HEK293 (cell line): ENCODE results near the gene GPT2.

Experiments used
- CTCF ChIA-PET: fragments of 350-600 bp; formaldehyde crosslinking; extraction: SDS; loops from one replicate; lab custom pipeline; 2021; ENCODE audit warnings: antibody characterized with exemption; lab: Yijun Ruan, JAX
- POLR2A ChIA-PET: fragments of 300-600 bp; formaldehyde crosslinking; extraction: SDS; loops from one replicate; lab custom pipeline; 2020; ENCODE audit warnings: antibody characterized with exemption, inconsistent platforms; lab: Yijun Ruan, JAX
- H3K27ac ChIP-seq: fragments of 200-500 bp; sonication (Bioruptor generic); 2 replicates; pipeline ENCODE4 v1.5.1; 2014; ENCODE audit warnings: low read depth, low read length, control low read depth, inconsistent platforms; ENCODE audit errors: extremely low read depth
- H3K36me3 ChIP-seq, 2 experiments: fragments of 200-500 bp in 1 of 2; sonication (Bioruptor generic) in 1 of 2; 1 replicate in 1 of 2; 2 replicates in 1 of 2; pipeline ENCODE4 v1.5.1; 2014 to 2017; ENCODE audit warnings: inconsistent platforms in 2 of 2, low read length in 2 of 2; ENCODE audit not compliant: control insufficient read depth in 2 of 2, insufficient read depth in 1 of 2
- H3K4me1 ChIP-seq: fragments of 200-500 bp; sonication (Bioruptor generic); 2 replicates; pipeline ENCODE4 v1.5.1; 2014; ENCODE audit warnings: mild to moderate bottlenecking, low read length, inconsistent platforms; ENCODE audit not compliant: control insufficient read depth, insufficient read depth
- H3K4me3 ChIP-seq: 2 replicates; pipeline ENCODE4 v1.5.1; 2011; ENCODE audit warnings: low read depth, mild to moderate bottlenecking, control low read depth, low read length, moderate library complexity
- H3K9me3 ChIP-seq: fragments of 200-500 bp; sonication (Bioruptor generic); 2 replicates; pipeline ENCODE4 v1.5.1; 2014; ENCODE audit warnings: low read depth, low read length, inconsistent platforms; ENCODE audit not compliant: control insufficient read depth, insufficient read depth
- GFI1B ChIP-seq: fragments of 450-650 bp; formaldehyde crosslinking; IDR thresholded peaks from 2 replicates; pipeline ENCODE4 v1.5.1; 2016; ENCODE audit warnings: missing biosample characterization, missing genetic modification characterization
- GLIS1 ChIP-seq: fragments of 450-650 bp; formaldehyde crosslinking; IDR thresholded peaks from 2 replicates; pipeline ENCODE4 v1.5.1; 2016; ENCODE audit warnings: missing biosample characterization, missing genetic modification characterization
- HOXC10 ChIP-seq: sonication (generic); formaldehyde crosslinking; IDR thresholded peaks from 2 replicates; pipeline ENCODE4 v1.8.1; 2023; ENCODE audit warnings: mild to moderate bottlenecking, missing genetic modification reagents
- RBAK ChIP-seq: fragments of 450-650 bp; formaldehyde crosslinking; IDR thresholded peaks from 2 replicates; pipeline ENCODE4 v1.5.1; 2016; ENCODE audit warnings: missing biosample characterization, missing genetic modification characterization
- SP7 ChIP-seq: fragments of 450-650 bp; formaldehyde crosslinking; IDR thresholded peaks from 2 replicates; pipeline ENCODE4 v1.5.1; 2016; ENCODE audit warnings: missing biosample characterization, missing genetic modification characterization
- WT1 ChIP-seq: fragments of 450-650 bp; formaldehyde crosslinking; IDR thresholded peaks from 2 replicates; pipeline ENCODE4 v1.5.1; 2016; ENCODE audit warnings: missing biosample characterization, missing genetic modification characterization
- ZFP3 ChIP-seq: fragments of 450-650 bp; formaldehyde crosslinking; IDR thresholded peaks from 2 replicates; pipeline ENCODE4 v1.5.1; 2016; ENCODE audit warnings: low read depth, missing biosample characterization, missing genetic modification characterization
- ZIC2 ChIP-seq: fragments of 450-650 bp; formaldehyde crosslinking; IDR thresholded peaks from 2 replicates; pipeline ENCODE4 v1.5.1; 2016; ENCODE audit warnings: missing biosample characterization, missing genetic modification characterization
- ZNF112 ChIP-seq: fragments of 450-650 bp; formaldehyde crosslinking; IDR thresholded peaks from 2 replicates; pipeline ENCODE4 v1.5.0; 2017; ENCODE audit warnings: missing biosample characterization, missing genetic modification characterization
- ZNF121 ChIP-seq: fragments of 450-650 bp; formaldehyde crosslinking; IDR thresholded peaks from 2 replicates; pipeline ENCODE4 v1.5.1; 2016; ENCODE audit warnings: missing biosample characterization, missing genetic modification characterization
- ZNF132 ChIP-seq: fragments of 450-650 bp; formaldehyde crosslinking; IDR thresholded peaks from 2 replicates; pipeline ENCODE4 v1.5.1; 2017; ENCODE audit warnings: missing biosample characterization, missing genetic modification characterization, borderline replicate concordance
- ZNF23 ChIP-seq: fragments of 450-650 bp; formaldehyde crosslinking; IDR thresholded peaks from 2 replicates; pipeline ENCODE4 v1.5.1; 2016; ENCODE audit warnings: missing biosample characterization, missing genetic modification characterization, borderline replicate concordance
- ZNF548 ChIP-seq: fragments of 450-650 bp; formaldehyde crosslinking; IDR thresholded peaks from 2 replicates; pipeline ENCODE4 v1.5.1; 2016; ENCODE audit warnings: missing biosample characterization, missing genetic modification characterization
- ZNF610 ChIP-seq: fragments of 450-650 bp; formaldehyde crosslinking; IDR thresholded peaks from 2 replicates; pipeline ENCODE4 v1.5.1; 2016; ENCODE audit warnings: missing biosample characterization, missing genetic modification characterization, borderline replicate concordance
- ZNF664 ChIP-seq: fragments of 450-650 bp; formaldehyde crosslinking; IDR thresholded peaks from 2 replicates; pipeline ENCODE4 v1.5.1; 2016; ENCODE audit warnings: missing biosample characterization, missing genetic modification characterization
- ZNF768 ChIP-seq: fragments of 450-650 bp; formaldehyde crosslinking; IDR thresholded peaks from 2 replicates; pipeline ENCODE4 v1.5.1; 2018; ENCODE audit warnings: missing biosample characterization, mild to moderate bottlenecking, missing genetic modification characterization
- TF ChIP-seq, protein P1 (sequence below): fragments of 450-650 bp; formaldehyde crosslinking; IDR thresholded peaks from 2 replicates; pipeline ENCODE4 v1.5.1; 2016; ENCODE audit warnings: missing biosample characterization, missing genetic modification characterization
- TF ChIP-seq, protein P2 (sequence below): fragments of 450-650 bp; formaldehyde crosslinking; IDR thresholded peaks from 2 replicates; pipeline ENCODE4 v1.5.1; 2016; ENCODE audit warnings: missing biosample characterization, missing genetic modification characterization
- TF ChIP-seq, protein P3 (sequence below): fragments of 450-650 bp; formaldehyde crosslinking; IDR thresholded peaks from 2 replicates; pipeline ENCODE4 v1.5.1; 2016; ENCODE audit warnings: missing biosample characterization, missing genetic modification characterization, borderline replicate concordance

GPT2 gene

DNA sequence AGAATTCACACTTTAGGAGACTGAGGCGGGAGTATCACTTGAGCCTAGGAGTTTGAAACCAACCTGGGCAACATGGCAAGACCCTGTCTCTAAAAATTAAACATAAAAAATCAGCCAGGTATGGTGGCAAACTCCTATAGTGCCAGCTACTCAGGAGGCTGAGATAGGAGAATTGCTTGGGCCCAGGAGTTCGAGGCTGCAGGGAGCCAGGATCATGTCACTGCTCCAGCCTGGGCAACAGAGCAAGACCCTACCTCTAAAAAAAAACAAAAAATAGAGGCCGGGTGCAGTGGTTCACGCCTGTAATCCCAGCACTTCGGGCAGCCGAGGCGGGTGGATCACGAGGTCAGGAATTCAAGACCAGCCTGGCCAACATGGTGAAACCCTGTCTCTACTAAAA is 8.9 kb upstream of the GPT2 start:
- Histone ChIP-seq H3K27ac (no peak overlapping the region), H3K36me3 (no peaks in the 10 kb centered on the region; a peak in 1 of 3 replicates), H3K9me3 (no peaks in the 10 kb centered on the region), H3K4me3 (no peak overlapping the region), H3K4me1 (no peaks in the 10 kb centered on the region)
- CTCF ChIA-PET, result interaction anchor here (0.6 to 1.1 kb wide), 4 partner anchors 18 to 33 kb away, joined by 3 to 4 read pairs (median 4); no protein-coding TSS in a partner anchor
- POLR2A ChIA-PET, result no interaction called here
- TF ChIP-seq, protein P1, sequence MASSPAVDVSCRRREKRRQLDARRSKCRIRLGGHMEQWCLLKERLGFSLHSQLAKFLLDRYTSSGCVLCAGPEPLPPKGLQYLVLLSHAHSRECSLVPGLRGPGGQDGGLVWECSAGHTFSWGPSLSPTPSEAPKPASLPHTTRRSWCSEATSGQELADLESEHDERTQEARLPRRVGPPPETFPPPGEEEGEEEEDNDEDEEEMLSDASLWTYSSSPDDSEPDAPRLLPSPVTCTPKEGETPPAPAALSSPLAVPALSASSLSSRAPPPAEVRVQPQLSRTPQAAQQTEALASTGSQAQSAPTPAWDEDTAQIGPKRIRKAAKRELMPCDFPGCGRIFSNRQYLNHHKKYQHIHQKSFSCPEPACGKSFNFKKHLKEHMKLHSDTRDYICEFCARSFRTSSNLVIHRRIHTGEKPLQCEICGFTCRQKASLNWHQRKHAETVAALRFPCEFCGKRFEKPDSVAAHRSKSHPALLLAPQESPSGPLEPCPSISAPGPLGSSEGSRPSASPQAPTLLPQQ, result no peak
- TF ChIP-seq RBAK (tag by site-specific recombination), result no peak
- peak; percentile 81 for TF ChIP-seq ZNF121 (tag by site-specific recombination)
- TF ChIP-seq, protein P2, sequence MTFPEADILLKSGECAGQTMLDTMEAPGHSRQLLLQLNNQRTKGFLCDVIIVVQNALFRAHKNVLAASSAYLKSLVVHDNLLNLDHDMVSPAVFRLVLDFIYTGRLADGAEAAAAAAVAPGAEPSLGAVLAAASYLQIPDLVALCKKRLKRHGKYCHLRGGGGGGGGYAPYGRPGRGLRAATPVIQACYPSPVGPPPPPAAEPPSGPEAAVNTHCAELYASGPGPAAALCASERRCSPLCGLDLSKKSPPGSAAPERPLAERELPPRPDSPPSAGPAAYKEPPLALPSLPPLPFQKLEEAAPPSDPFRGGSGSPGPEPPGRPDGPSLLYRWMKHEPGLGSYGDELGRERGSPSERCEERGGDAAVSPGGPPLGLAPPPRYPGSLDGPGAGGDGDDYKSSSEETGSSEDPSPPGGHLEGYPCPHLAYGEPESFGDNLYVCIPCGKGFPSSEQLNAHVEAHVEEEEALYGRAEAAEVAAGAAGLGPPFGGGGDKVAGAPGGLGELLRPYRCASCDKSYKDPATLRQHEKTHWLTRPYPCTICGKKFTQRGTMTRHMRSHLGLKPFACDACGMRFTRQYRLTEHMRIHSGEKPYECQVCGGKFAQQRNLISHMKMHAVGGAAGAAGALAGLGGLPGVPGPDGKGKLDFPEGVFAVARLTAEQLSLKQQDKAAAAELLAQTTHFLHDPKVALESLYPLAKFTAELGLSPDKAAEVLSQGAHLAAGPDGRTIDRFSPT, result no peak
- TF ChIP-seq ZIC2, result no peak
- TF ChIP-seq, all 188 proteins: peak for 1

DNA sequence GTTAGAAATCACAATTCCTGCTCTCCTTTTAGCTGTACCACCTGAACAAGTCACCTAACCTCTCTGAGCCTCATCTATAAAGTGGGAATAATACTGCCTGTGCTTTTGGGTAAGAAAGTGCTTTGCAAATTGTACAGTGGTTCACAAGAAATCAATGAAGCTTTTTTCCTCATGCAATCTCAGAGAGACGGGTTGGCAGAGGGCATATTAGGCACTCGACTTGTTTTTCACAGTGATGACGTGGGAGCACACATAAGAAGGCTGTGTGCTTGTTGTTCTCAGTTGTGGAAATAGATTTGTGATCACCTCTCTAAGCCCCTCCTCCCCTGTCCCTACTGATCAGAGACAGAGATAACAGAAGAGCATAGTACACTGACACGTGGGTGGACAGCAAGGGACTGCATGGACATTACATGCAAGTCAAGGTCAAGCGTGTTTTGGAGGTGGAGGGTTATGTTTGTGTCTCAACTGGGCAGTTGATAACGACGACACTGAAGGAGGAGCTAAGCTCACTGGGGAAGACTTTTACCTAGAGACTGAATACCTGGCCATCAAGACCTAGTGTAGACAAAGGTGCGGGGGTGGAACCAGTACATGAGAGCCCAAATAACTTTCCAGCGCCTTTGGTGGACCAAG is 1.7 kb upstream of the GPT2 start:
- no peaks in the 10 kb centered on the region for H3K9me3 ChIP-seq
- peaks cover 0 to 12% of the 10 kb centered on the region in 2 experiments; a peak in 1 of 3 replicates for H3K36me3 ChIP-seq
- no peak overlapping the region for H3K4me3 ChIP-seq
- no peak overlapping the region for H3K27ac ChIP-seq
- ChIA-PET CTCF (interaction anchor here (0.5 to 1.3 kb wide), 7 partner anchors 19 to 156 kb away, joined by 3 to 6 read pairs (median 3); no protein-coding TSS in a partner anchor), POLR2A (interaction anchor here (0.6 kb wide), 1 partner anchor 26 kb away, joined by 4 read pairs; no protein-coding TSS in a partner anchor)
- H3K4me1 ChIP-seq, result peaks cover 6% of the 10 kb centered on the region; the same call in 1 of the 2 replicates
- TF ChIP-seq ZNF768 (tag by site-specific recombination), result 0 out of 2 replicates have a peak, but pooled peaks have one; percentile 20
- no peak for TF ChIP-seq HOXC10 (CRISPR knock-in tag)

DNA sequence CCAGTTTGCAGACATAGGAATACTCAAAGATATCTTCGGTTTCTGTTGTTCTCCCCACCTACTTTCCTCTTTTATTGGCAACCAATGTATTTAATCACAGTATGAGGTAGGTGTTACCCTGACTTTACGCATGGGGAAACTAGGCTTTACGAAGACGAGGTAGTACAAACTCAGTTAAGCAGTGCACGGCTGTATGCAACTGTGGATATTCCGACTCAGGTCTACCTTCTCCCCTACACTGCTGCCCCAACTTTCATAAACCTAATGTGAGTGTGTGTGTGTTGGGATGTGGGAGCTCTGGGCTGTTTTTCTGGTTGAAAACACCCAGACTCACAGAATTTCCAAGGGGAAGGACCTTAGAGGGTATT is 1.2 kb upstream of the GPT2 start:
- Histone ChIP-seq H3K27ac (no peak overlapping the region; the same call in 1 of the 2 replicates), H3K9me3 (no peaks in the 10 kb centered on the region), H3K36me3 (peaks cover 0 to 17% of the 10 kb centered on the region in 2 experiments; a peak in 1 of 3 replicates), H3K4me3 (no peak overlapping the region), H3K4me1 (peaks cover 6% of the 10 kb centered on the region; the same call in 1 of the 2 replicates)
- POLR2A ChIA-PET, result interaction anchor here (0.6 to 1.4 kb wide), 3 partner anchors 23 to 26 kb away, joined by 4 to 6 read pairs (median 6); no protein-coding TSS in a partner anchor
- TF ChIP-seq ZNF664 (tag by site-specific recombination), result peak; percentile 34; the same call in 1 of the 2 replicates
- TF ChIP-seq ZNF112, result no peak
- CTCF ChIA-PET, result interaction anchor here (0.6 to 0.8 kb wide), 3 partner anchors 11 to 21 kb away, joined by 3 to 4 read pairs (median 3); no protein-coding TSS in a partner anchor

DNA sequence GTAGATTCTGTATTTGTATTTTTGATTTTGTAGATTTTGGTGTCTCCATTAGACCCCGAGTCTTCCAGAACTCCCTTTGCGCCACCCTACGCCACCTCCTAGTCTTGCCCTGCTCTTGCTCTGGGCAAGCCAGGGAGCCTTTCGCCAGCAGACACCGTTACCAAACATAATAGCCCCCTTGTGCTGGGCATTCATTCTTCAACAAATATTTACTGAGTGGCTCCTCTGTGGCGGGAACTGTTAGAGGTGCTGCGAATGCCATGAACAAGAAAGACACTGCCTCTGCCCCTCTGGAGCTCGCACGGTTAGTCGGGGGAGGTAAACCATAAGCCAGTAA is 841 bp upstream of the GPT2 start:
- Histone ChIP-seq H3K27ac (peak overlapping the region; percentile 81; the same call in 1 of the 2 replicates), H3K4me3 (peak overlapping the region; percentile 80; the same call in 1 of the 2 replicates), H3K36me3 (peaks cover 0 to 20% of the 10 kb centered on the region in 2 experiments; a peak in 2 of 3 replicates), H3K9me3 (no peaks in the 10 kb centered on the region), H3K4me1 (peaks cover 6% of the 10 kb centered on the region; the same call in 1 of the 2 replicates)
- ChIA-PET CTCF (interaction anchor here (0.5 to 0.8 kb wide), 4 partner anchors 11 to 174 kb away, joined by 3 to 5 read pairs (median 3); no protein-coding TSS in a partner anchor), POLR2A (interaction anchor here (1.0 to 1.7 kb wide), 9 partner anchors 10 to 577 kb away, joined by 3 to 6 read pairs (median 4); partner anchors contain the start of genes ITFG1 and PHKB)
- TF ChIP-seq GLIS1 (tag by site-specific recombination) (no peak), ZNF548 (tag by site-specific recombination) (no peak), ZFP3 (no peak), WT1 (no peak), GFI1B (tag by site-specific recombination) (no peak), ZNF610 (tag by site-specific recombination) (no peak), ZNF132 (tag by site-specific recombination) (no peak), ZNF23 (tag by site-specific recombination) (no peak), SP7 (no peak)
- TF ChIP-seq, protein P3, sequence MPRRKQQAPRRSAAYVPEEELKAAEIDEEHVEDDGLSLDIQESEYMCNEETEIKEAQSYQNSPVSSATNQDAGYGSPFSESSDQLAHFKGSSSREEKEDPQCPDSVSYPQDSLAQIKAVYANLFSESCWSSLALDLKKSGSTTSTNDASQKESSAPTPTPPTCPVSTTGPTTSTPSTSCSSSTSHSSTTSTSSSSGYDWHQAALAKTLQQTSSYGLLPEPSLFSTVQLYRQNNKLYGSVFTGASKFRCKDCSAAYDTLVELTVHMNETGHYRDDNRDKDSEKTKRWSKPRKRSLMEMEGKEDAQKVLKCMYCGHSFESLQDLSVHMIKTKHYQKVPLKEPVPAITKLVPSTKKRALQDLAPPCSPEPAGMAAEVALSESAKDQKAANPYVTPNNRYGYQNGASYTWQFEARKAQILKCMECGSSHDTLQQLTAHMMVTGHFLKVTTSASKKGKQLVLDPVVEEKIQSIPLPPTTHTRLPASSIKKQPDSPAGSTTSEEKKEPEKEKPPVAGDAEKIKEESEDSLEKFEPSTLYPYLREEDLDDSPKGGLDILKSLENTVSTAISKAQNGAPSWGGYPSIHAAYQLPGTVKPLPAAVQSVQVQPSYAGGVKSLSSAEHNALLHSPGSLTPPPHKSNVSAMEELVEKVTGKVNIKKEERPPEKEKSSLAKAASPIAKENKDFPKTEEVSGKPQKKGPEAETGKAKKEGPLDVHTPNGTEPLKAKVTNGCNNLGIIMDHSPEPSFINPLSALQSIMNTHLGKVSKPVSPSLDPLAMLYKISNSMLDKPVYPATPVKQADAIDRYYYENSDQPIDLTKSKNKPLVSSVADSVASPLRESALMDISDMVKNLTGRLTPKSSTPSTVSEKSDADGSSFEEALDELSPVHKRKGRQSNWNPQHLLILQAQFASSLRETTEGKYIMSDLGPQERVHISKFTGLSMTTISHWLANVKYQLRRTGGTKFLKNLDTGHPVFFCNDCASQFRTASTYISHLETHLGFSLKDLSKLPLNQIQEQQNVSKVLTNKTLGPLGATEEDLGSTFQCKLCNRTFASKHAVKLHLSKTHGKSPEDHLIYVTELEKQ (tag by site-specific recombination), result no peak
